ENCODE measurements around the gene AKT3.

Gene AKT3

GRCh38 chr1:243461700-243462099 is 388.3 kb downstream of the AKT3 start:
- no peak for DNase-seq (ENCODE audit: low spot score)

- no peak for DNase-seq (ENCODE audit: low spot score)
These were observed 391.0 kb downstream of the AKT3 start for GRCh38 chr1:243459059-243459458.

- DNase-seq (ENCODE audit: low spot score) = no peak
These were observed 392.6 kb downstream of the AKT3 start for GRCh38 chr1:243457363-243457982.

GRCh38 chr1:243455760-243456651 is 394.0 kb downstream of the AKT3 start:
- no peak for DNase-seq (ENCODE audit: low spot score)

- DNase-seq (ENCODE audit: low spot score) = no peak
These were observed 395.6 kb downstream of the AKT3 start for GRCh38 chr1:243454328-243454997.

- no peak for DNase-seq (ENCODE audit: low spot score)
These were observed 398.0 kb downstream of the AKT3 start for GRCh38 chr1:243452092-243452491.

- DNase-seq (ENCODE audit: low spot score) = no peak
These were observed 400.7 kb downstream of the AKT3 start for GRCh38 chr1:243449373-243449772.

GRCh38 chr1:243447844-243448243 is 402.2 kb downstream of the AKT3 start:
- DNase-seq (ENCODE audit: low spot score) = no peak

- peak; percentile 59 for DNase-seq (ENCODE audit: low spot score)
These were observed 402.7 kb downstream of the AKT3 start for GRCh38 chr1:243447347-243447746.

GRCh38 chr1:243443557-243443956 is 406.5 kb downstream of the AKT3 start:
- no peak for DNase-seq (ENCODE audit: low spot score)

- DNase-seq (ENCODE audit: low spot score) = no peak
These were observed 408.4 kb downstream of the AKT3 start for GRCh38 chr1:243441601-243442000.

GRCh38 chr1:243440406-243440805 is 409.6 kb downstream of the AKT3 start:
- no peak for DNase-seq (ENCODE audit: low spot score)

GRCh38 chr1:243438815-243439214 is 411.2 kb downstream of the AKT3 start:
- no peak for DNase-seq (ENCODE audit: low spot score)
